Activated naive CD8-positive, alpha-beta T cell treated with anti-CD3 and anti-CD28 coated beads, Interleukin-2, amount 10 ng/mL, durations not matched to agents 7 days and 5 days (primary cell): Measurements from ENCODE around the gene PTPRN2. TPM values are rescaled to one million over a fixed set of nuclear protein-coding genes. Genes with fewer than 3 reads are reported as not detected.
"Not testable (repeated sequence)": the region's sequence is repeated elsewhere in the genome, so short reads cannot be mapped to it uniquely, and the experiment has no call there.

Experiments
- ATAC-seq: fragments of 150-1000 bp; cut with Tn5 transposase; one replicate; pipeline ENCODE4 v1.10.0; 2021; ENCODE audit warnings: low read depth, moderate library complexity
- POLR2A ChIA-PET: fragments of 350-600 bp; sonication (Branson Sonifier 250); formaldehyde crosslinking; loops from one replicate; lab custom pipeline; 2021; ENCODE audit warnings: antibody characterized with exemption; lab: Charles Lee
- DNase-seq: peaks from one replicate; pipeline ENCODE4 v3.0.0; 2021
- H3K27ac Mint-ChIP-seq: one replicate; pipeline ENCODE4 v1.8.0; 2022; ENCODE audit warnings: mild to moderate bottlenecking, mixed read lengths
- H3K27me3 Mint-ChIP-seq: one replicate; pipeline ENCODE4 v1.8.0; 2022; ENCODE audit warnings: mild to moderate bottlenecking, moderate library complexity, mixed read lengths
- H3K36me3 Mint-ChIP-seq: one replicate; pipeline ENCODE4 v1.8.0; 2021; ENCODE audit warnings: mild to moderate bottlenecking, mixed read lengths
- H3K4me1 Mint-ChIP-seq: one replicate; pipeline ENCODE4 v1.8.0; 2021; ENCODE audit warnings: mixed read lengths
- H3K4me3 Mint-ChIP-seq: one replicate; pipeline ENCODE4 v1.8.0; 2022; ENCODE audit warnings: mild to moderate bottlenecking, moderate library complexity, mixed read lengths
- H3K9me3 Mint-ChIP-seq: one replicate; pipeline ENCODE4 v1.8.0; 2021; ENCODE audit warnings: mixed read lengths
- total RNA-seq, 2 experiments: library from RNA; stranded (reverse); gene quantifications; one replicate each; pipeline ENCODE4 v1.2.3, GENCODE V29; 2021

Gene PTPRN2
- total RNA-seq, 2 experiments from 2014 or later: 4.5 to 4.9 TPM

DNA sequence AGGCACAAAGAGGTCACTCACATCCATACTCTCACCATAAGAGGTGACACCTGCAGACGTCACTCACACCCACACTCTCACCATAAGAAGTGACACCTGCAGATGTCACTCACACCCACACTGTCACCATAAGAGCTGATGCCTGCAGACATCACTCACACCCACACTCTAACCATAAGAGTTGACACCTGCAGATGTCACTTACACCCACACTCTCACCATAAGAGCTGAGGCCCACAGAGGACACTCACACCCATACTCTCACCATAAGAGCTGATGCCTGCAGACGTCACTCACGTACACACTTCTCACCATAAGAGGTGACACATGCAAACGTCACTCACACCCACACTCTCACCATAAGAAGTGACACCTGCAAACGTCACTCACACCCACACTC, 255.1 kb downstream of the PTPRN2 start:
- peaks cover 47% of the 10 kb centered on the region for H3K9me3 Mint-ChIP-seq
- POLR2A ChIA-PET, H3K4me1 Mint-ChIP-seq, H3K27ac Mint-ChIP-seq, ATAC-seq, DNase-seq, H3K36me3 Mint-ChIP-seq, H3K27me3 Mint-ChIP-seq, H3K4me3 Mint-ChIP-seq: not testable (repeated sequence)

- H3K4me3 Mint-ChIP-seq, H3K36me3 Mint-ChIP-seq, POLR2A ChIA-PET, ATAC-seq, H3K27ac Mint-ChIP-seq, H3K27me3 Mint-ChIP-seq, H3K4me1 Mint-ChIP-seq, DNase-seq: not testable (repeated sequence)
- H3K9me3 Mint-ChIP-seq: peaks cover 47% of the 10 kb centered on the region
Measured at GRCh38 chr7:158331826-158332450, 255.7 kb downstream of the PTPRN2 start.

- DNase-seq (no peak), ATAC-seq (no peak)
- H3K4me1 Mint-ChIP-seq: no peaks in the 10 kb centered on the region
- H3K9me3 Mint-ChIP-seq: peaks cover 42% of the 10 kb centered on the region
- no peak overlapping the region for H3K4me3 Mint-ChIP-seq
- peaks cover 13% of the 10 kb centered on the region for H3K36me3 Mint-ChIP-seq
- H3K27me3 Mint-ChIP-seq: no peaks in the 10 kb centered on the region
- POLR2A ChIA-PET: no interaction called here
- no peak overlapping the region for H3K27ac Mint-ChIP-seq
Measured at GRCh38 chr7:158329686-158330085, 257.9 kb downstream of the PTPRN2 start.

DNA sequence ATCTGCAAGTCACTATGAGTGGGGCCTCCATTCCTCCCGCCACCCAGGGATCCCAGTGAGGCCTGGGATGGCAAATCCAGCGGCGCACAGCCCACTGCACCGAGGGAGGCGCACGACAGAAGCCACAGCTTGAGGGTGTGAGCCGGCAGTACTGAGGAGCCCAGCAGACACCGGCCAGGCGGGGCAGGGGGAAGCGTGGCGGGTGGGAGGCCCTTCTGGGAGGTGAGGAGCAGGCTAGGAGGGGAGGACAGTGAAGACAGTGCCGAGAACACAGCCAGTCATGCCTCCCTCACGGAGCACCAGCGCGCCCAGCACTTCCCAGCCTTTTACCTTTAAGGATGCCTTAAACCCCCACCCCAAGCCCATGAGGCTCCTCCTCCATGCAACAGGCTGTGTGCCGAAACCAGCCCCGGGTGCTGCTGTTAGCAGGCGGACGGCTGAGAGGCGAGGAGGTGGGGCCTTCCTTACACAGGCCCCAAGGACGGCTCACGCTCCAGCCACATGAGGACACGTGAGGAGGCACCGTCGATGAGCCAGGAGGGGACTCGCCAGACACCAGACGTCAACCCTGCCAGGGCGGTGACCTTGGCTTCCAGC, 258.5 kb downstream of the PTPRN2 start:
- Mint-ChIP-seq H3K4me3 (no peak overlapping the region), H3K27ac (no peak overlapping the region), H3K36me3 (peaks cover 13% of the 10 kb centered on the region), H3K9me3 (peaks cover 39% of the 10 kb centered on the region), H3K4me1 (no peaks in the 10 kb centered on the region), H3K27me3 (no peaks in the 10 kb centered on the region)
- ATAC-seq (no peak), DNase-seq (no peak)
- POLR2A ChIA-PET: no interaction called here

GRCh38 chr7:158328376-158329013, 259.1 kb downstream of the PTPRN2 start:
- Mint-ChIP-seq H3K4me3 (no peak overlapping the region), H3K36me3 (peaks cover 13% of the 10 kb centered on the region), H3K27me3 (no peaks in the 10 kb centered on the region), H3K27ac (no peak overlapping the region), H3K4me1 (no peaks in the 10 kb centered on the region), H3K9me3 (peaks cover 35% of the 10 kb centered on the region)
- DNase-seq (no peak), ATAC-seq (no peak)
- POLR2A ChIA-PET: no interaction called here

- H3K9me3 Mint-ChIP-seq: peaks cover 30% of the 10 kb centered on the region
- no peak for DNase-seq
- no peak overlapping the region for H3K4me3 Mint-ChIP-seq
- no peaks in the 10 kb centered on the region for H3K27me3 Mint-ChIP-seq
- no peaks in the 10 kb centered on the region for H3K4me1 Mint-ChIP-seq
- H3K36me3 Mint-ChIP-seq: peaks cover 13% of the 10 kb centered on the region
- ATAC-seq: no peak
- no peak overlapping the region for H3K27ac Mint-ChIP-seq
- POLR2A ChIA-PET: no interaction called here
Measured at GRCh38 chr7:158327571-158328180, 259.9 kb downstream of the PTPRN2 start.

DNA sequence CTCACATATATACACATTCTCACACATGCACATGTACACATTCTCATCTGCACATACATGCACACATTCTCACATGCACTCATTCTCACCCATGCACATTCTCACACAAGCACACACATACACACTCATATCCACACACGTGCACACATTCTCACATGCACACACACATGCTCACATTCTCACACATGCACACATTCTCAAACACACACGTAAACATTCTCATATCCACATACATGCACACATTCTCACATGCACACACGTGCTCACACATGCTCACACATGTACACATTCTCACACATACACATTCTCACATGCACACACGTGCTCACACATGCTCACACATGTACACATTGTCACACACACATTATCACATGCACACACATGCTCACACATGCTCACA, 260.6 kb downstream of the PTPRN2 start:
- peaks cover 9% of the 10 kb centered on the region for H3K36me3 Mint-ChIP-seq
- H3K9me3 Mint-ChIP-seq: peaks cover 24% of the 10 kb centered on the region
- POLR2A ChIA-PET: no interaction called here
- ATAC-seq (no peak), DNase-seq (no peak)
- H3K4me1 Mint-ChIP-seq: no peaks in the 10 kb centered on the region
- no peak overlapping the region for H3K4me3 Mint-ChIP-seq
- H3K27ac Mint-ChIP-seq: no peak overlapping the region
- H3K27me3 Mint-ChIP-seq: no peaks in the 10 kb centered on the region

DNA sequence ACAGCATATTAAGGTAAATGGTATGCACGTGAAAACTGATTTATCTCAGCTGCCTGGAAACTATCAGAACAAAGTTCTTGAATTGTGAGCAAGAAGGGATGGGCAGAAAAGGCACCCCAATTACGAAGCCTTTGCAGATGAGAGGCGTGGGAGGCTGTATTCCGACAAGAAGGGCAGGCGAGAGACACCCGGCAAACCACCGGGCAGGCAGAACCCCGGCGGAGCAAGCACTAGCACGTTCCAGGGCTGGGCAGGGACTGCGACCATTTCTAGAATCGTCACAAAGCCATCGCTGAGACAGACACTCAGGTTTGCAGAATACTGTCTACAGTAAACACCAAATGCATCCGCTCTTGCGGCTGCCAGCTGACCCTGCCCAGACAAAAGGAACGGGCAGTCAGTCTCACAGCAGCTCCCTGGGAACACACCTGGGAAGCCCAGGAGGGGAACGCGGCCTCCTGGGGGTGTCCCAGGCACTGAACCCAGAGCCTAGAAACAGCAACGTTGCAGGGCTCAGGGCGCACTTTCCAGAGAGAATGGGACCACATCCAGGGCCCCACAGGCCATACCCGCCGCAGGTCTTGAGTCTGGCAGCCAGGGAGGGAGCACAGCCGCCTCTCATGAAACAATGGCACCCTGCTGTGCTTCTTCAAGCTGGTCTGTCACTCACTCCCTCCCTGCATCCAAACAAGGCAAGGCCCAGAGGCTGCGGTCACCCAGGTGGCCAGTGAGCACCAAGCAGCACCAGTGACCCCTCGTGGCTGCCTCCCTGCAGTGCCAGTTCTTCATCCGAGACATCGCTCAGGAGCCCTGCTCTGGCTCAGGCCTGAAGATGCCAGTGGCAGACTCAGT, 261.9 kb downstream of the PTPRN2 start:
- DNase-seq: no peak
- Mint-ChIP-seq H3K9me3 (peaks cover 16% of the 10 kb centered on the region), H3K27ac (no peak overlapping the region), H3K27me3 (no peaks in the 10 kb centered on the region), H3K4me3 (no peak overlapping the region), H3K4me1 (no peaks in the 10 kb centered on the region), H3K36me3 (peaks cover 6% of the 10 kb centered on the region)
- POLR2A ChIA-PET: no interaction called here
- no peak for ATAC-seq

DNA sequence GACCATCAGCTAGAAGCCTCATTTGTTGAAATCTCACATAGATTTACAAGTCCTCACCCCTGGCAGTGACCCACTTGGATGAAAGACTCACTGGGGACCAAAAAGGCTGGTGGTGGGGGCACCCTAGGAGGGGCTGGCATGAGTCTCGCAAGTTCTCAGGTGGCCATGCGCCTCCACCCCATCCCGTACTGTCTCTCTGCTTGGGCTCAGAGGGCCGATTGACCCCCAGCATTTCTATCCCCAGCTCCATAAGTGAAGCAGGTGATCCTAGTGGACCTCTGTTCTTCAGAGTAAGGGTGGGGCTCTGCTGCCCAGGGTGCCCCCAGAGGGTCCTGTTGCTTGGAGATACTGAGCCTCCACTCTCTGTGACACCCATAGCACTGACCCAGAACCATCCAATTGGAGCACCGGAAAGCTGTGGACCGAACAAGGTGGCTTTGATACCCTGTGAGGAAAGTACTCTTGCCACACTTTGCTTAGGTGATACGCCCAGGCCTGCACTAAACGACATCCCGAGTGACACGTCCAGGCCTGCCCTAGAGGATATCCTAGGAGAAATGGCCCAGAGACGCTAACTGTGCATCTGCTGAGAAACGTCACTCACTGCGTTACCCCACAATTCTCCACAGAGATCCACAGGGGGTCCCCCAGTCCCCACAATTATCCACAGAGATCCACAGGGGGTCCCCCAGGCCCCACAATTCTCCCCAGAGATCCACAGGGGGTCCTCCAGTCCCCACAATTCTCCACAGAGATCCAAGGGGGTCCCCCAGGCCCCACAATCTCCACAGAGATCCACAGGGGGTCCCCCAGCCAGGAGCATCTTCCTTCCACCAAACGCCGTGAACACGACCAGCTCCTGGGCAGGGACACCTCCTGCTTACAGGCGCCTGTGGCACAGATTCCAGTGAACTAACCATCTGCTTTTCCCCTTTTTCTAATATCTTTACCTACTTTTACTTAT, 262.9 kb downstream of the PTPRN2 start:
- POLR2A ChIA-PET: no interaction called here
- ATAC-seq (no peak), DNase-seq (no peak)
- Mint-ChIP-seq H3K27ac (no peak overlapping the region), H3K9me3 (peaks cover 15% of the 10 kb centered on the region), H3K27me3 (no peaks in the 10 kb centered on the region), H3K36me3 (peaks cover 6% of the 10 kb centered on the region), H3K4me3 (no peak overlapping the region), H3K4me1 (no peaks in the 10 kb centered on the region)

DNA sequence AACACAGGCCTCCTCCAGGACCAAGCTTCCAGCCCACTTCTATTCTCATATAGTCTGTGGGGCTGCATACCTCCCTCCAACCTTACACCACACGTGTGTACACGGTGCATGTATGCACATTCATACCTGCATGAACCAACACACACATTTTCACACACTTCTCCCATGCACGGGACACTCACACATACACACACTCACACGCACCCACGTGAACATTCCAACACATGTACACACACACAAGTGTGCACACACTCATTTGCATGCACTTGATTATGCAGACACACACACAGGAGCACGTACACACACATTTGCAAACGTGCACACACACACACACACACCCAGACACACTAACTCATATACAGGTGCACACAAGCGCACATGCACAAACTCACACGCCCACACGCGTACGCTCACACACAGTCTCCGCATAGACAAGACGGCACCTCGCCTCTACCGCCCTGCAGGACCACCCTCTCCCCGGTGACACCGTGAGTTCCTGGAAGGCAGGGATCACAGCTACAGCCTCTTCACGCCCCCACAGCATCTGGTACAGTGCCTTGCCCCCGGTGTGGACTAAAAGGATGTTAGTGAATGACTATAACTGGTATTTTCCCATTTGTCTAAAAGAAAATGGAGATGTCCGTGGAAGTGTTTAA, 263.8 kb downstream of the PTPRN2 start:
- Mint-ChIP-seq H3K27me3 (no peaks in the 10 kb centered on the region), H3K9me3 (peaks cover 15% of the 10 kb centered on the region), H3K27ac (no peak overlapping the region), H3K4me3 (no peak overlapping the region), H3K4me1 (no peaks in the 10 kb centered on the region), H3K36me3 (peaks cover 6% of the 10 kb centered on the region)
- ATAC-seq (no peak), DNase-seq (no peak)
- POLR2A ChIA-PET: no interaction called here

- ATAC-seq: no peak
- POLR2A ChIA-PET: no interaction called here
- H3K27ac Mint-ChIP-seq: no peak overlapping the region
- no peaks in the 10 kb centered on the region for H3K4me1 Mint-ChIP-seq
- no peak for DNase-seq
- H3K36me3 Mint-ChIP-seq: peaks cover 6% of the 10 kb centered on the region
- no peak overlapping the region for H3K4me3 Mint-ChIP-seq
- peaks cover 15% of the 10 kb centered on the region for H3K9me3 Mint-ChIP-seq
- H3K27me3 Mint-ChIP-seq: no peaks in the 10 kb centered on the region
Measured at GRCh38 chr7:158322616-158323530, 264.8 kb downstream of the PTPRN2 start.
